Measurements from ENCODE around the gene MAPK11.
A peak's percentile ranks its signal among the peaks of the same experiment; 100 is the strongest.

The MAPK11 gene

DNA sequence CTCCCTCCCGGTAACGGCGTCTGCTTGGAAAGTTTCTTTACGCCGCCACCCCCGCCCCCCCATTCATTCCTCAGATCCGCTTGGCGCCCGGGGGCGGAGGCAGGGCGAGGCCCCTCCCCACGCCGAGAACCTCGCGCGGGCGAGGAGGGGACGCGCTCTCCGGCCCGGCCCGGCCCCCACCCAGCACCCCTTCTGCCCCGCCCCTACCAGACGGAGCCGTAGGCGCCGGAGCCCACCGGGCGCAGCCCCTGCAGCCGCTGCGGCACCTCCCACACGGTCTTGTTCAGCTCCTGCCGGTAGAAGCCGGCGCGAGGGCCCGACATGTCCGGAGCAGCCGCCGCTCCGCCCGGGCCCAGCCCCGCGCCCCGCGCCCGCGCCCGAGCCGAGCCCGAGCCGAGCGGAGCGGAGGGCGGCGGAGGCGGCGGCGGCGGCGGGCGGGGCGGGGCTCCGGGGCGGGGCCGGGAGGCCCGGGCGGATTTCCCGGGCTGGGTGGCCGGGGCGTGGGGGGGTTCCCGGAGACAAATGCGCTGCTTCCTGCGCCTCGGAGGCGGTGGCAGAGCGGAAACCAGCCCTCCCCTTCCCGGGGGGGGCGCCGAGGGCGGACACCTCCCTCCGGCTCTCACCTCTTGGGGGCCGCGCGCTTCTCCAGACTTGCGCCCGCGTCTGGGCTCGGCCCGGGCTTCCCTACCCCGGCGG is at the start of gene MAPK11:
TSS of gene MAPK11 (minus strand) at position 411 of the 696 bp plus-strand sequence. CDS start at position 323, 88 bp downstream.
- no peak for DNase-seq

DNA sequence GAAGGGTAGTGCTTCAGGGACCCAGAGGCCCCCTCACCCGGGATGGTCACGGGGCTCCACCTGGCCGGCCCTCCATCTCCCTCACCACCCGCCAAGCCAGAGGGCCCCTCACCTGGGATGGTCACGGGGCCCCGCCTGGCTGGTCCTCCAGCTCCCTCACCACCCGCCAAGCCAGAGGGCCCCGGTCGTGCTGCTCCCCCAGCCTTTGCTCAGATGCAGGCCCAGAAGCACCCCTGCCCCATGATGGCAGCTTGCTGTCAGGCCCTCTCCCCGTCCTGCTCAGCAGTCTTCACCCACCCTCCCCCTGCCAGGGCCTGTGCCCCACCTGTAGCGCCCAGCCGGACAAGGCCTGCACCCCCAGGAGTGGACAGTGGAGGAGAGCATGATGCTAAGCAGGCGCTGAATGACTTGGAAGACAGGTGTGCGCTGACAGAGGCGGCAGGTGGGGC is 49.3 kb upstream of the MAPK11 start:
- DNase-seq: no peak

DNA sequence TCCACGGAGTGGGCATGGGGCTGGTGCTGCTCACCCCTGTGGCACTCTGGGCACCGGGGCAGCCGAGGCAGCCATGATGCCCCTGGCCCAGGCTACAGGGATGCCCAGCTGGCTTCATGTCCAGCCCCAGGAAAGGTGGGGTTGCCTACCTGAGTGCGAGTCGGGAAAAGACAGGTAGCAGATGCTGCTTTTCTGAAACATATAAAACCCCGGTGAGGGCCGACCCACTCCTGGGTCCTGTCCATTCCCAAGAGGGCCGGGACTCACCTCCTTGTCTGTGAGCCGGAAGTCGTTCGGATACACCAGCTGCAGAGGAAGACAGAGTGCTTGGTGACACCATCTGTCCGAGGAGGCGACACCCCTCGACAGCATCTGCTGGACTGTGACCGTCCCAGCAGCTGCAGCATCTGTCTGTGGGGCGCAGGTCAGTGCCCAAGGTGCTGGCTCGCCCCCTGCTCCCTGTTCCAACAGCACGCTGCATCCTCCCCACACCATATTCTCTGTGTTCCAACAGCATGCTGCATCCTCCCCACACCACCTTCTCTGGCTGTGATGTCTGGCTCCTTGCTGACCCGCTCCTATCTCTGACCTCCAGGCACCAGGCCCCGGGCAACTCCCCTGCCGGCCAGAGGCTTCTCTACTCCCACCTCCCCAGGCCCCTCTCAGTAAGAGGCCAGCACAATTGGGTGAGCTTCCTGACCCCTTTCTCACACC is 48.7 kb upstream of the MAPK11 start:
- DNase-seq: no peak

DNA sequence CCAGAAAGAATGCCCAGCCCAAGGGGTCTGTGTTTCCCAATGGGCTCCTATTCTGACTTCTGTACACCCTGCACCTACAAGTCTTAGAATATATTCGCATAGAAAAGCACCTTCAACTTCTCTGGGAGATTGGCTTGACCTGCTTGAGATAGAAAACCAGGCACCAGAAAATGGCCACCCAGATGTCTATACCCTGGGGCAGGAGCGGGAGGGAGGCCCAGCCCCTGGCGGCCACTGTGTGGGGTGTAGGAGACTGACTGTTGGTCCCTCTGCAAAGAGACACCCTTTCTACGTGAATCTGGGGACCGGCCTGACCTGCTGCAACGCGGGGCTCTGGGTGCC is 48.1 kb upstream of the MAPK11 start:
- no peak for DNase-seq

- no peak for DNase-seq
Measured at GRCh38 chr22:50317674-50318073, 47.5 kb upstream of the MAPK11 start.

DNA sequence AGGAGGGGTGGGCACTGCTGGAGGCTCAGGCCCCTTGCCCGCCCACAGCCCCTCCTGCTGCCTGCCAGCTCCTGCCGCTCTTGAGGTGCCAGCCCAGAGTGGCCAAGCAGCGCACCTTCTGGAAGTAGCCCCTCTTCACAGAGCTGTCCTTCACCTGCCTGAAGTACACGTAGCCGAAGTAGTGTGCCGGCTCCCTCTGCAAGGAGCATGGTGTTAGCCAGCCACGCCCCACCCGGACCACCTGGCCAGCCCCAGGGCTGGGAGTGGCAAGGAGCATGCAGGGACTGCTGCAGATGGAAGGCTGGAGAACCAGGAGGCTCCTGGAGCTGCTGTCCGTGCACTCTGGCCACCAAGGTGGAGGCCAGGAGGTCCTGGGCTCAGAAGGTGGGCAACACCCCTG is 47.0 kb upstream of the MAPK11 start:
- DNase-seq: no peak

DNA sequence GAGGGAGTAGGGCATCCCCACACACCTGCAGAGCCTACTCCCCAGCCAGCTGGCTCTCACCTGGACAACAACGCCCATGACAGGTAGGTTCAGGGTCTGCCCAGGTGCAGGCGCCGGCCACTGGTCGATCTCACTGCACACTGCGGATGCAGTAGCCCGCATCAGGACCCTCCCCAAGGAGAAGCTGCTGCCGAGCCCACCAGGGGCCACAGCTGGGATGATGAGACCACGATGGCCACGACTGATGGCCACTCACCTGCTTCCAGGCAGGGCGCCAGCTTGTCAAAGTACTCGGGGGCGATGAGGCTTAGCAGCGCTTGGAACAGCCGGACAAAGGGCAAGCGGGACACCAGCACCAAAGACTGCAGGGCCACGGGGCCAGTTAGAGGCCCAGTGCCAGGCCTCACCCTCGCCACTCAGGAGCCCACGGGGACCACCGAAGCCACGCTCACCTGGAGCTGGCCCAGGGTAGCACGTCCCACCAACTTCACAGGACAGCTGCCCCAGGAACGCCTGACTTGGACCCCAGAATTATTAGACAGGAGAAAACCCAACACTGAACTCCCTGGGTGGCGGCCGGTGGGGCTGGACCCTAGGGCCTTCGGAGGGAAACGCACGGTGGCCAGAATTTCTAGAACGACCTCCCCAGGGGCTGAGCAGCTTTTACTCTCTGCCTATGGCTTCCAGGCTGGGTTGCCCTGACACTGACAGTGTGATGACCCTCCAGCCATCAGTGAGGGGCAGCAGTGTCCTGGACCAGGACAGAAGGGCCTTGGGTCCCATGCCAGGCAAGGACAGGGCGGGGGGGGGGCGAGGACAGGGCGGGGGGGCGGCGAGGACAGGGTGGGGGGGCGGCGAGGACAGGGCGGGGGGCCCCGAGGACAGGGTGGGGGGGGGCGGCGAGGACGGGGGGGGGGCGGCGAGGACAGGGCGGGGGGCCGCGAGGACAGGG is 46.2 kb upstream of the MAPK11 start:
- no peak for DNase-seq

GRCh38 chr22:50315289-50316113 is 45.3 kb upstream of the MAPK11 start:
- no peak for DNase-seq

DNA sequence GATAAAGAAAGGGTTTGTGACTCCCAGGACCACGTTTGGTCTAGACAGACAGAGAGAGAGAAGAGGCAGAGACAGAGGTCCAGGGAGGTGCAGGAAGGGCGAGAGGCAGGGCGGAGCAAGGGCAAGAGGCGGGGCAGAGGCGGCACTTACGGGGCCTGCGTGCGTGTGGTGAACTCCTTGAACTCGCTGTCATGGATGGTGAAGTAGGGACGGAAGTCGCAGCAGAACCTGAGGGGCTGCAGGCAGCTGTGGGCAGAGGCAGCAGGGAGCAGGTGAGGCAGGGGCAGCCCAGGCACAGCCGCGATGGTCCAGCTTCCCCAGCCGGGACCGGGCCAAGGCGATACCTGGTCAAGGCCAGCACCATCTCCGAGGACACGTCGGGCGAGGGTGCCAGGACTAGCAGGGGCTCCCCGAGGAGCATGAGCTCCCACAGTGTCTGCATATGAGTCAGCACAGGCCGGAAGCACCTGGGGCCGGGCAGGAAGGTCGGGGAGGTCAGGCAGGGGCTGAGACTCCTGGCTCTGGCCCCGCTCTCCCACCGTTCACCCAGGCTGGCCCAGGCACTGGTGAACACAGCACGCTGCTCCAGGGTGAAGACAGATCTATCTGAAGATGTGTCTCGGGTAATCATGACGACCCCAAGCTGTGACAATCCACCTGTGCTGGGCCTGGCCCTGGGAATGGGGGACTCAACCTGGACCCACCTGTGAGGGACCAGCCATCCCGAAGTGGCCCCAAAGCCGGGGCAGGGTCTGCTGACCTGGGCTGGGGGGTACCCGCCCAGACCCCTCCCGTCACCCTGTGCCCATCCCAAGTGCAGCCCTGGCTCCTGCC is 44.5 kb upstream of the MAPK11 start:
- no peak for DNase-seq

DNA sequence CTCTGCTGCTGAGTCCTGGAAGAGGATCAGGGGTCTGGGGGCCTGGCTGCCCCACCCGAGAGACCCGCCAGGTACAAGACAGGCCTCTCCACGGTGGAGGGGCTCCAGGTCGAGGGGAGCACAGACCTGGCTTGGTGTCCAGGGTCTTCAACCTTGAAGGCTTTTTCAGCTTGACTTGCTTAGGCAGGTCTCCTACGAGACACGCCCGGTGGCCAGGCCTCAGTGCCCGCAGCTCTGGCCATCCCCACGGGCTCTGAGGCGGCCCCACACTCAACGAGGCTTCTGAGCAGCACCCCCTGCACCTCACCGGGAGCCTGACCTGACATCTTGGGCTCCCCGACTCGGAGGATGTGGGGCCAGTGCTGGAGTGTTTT is 43.9 kb upstream of the MAPK11 start:
- DNase-seq: no peak

DNA sequence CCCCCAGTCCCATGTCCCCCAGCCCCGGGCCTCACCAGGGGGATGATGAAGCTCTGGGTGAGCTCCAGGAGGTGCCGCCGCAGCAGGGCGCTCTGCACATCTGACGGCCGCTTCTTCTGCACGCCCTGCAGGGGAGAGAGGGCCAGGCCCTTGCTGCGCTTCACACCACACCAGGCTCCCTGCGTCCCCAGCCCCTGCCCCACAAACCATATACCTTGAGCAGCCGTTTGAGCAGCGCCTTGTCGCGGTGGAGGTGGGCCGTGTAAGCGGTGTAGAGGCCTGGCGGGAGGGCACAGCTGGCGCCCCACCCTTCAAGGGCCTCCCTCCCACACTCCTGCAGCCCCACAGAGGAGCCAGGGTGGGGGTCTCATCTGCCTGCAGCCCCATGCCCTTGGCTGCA is 43.4 kb upstream of the MAPK11 start:
- DNase-seq: no peak

GRCh38 chr22:50313021-50313420 is 42.8 kb upstream of the MAPK11 start:
- no peak for DNase-seq

DNA sequence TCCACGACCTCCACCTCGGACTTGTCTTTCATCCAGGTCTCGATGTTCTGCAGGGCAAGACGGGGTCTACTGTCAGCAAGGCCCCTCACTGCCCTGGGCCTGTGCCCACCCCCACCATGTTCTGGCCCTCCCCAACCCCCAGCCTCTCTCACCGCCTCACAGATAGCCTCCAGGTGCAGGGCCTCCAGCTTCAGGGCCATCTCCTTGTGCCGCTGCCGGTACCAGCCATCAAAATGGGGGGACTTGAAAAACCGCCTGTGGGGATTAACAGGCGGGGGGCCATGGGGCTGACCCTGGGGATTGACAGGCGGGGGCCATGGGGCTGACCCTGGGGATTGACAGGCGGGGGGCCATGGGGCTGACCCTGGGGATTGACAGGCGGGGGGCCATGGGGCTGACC is 42.2 kb upstream of the MAPK11 start:
- no peak for DNase-seq

- no peak for DNase-seq
Measured at GRCh38 chr22:50311606-50312351, 41.6 kb upstream of the MAPK11 start.

- no peak for DNase-seq
Measured at GRCh38 chr22:50310949-50311444, 40.8 kb upstream of the MAPK11 start.

GRCh38 chr22:50310031-50310722 is 40.0 kb upstream of the MAPK11 start:
- peak; percentile 48 for DNase-seq

DNA sequence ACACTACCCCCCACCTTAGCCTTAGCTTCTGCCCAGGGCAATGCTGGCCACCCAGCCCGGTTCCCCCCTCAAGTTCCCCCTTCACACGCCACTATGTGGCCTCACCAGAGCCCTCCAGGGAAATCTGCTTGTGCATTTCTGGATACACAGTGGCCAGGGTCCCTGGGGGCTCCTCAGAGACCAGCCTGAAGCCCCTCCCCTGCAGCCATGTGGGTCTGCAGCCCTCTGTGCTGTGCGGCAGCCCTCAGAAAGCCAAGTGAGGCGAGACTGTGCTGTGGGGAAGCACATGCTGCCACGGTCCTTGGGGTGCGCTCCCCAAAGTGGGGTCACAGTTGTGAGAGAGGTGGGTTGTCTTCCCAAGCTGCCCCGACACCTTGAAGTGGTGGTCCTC is 39.4 kb upstream of the MAPK11 start:
- DNase-seq: no peak

GRCh38 chr22:50308986-50309600 is 38.9 kb upstream of the MAPK11 start:
- DNase-seq: no peak

GRCh38 chr22:50308597-50308935 is 38.4 kb upstream of the MAPK11 start:
- DNase-seq: no peak

Data from SHP77 treated with DMSO at 0.1 percent for 48 hours (cell line).